ENCODE results near the gene IGFBP4.

Gene IGFBP4

DNA sequence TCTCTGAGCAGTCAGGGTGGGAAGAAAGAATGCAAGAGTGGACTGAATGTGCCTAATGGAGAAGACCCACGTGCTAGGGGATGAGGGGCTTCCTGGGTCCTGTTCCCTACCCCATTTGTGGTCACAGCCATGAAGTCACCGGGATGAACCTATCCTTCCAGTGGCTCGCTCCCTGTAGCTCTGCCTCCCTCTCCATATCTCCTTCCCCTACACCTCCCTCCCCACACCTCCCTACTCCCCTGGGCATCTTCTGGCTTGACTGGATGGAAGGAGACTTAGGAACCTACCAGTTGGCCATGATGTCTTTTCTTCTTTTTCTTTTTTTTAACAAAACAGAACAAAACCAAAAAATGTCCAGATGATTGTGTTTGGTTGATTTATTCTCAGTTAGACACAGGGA is 14.1 kb downstream of the IGFBP4 start:
- DNase-seq: no peak

DNA sequence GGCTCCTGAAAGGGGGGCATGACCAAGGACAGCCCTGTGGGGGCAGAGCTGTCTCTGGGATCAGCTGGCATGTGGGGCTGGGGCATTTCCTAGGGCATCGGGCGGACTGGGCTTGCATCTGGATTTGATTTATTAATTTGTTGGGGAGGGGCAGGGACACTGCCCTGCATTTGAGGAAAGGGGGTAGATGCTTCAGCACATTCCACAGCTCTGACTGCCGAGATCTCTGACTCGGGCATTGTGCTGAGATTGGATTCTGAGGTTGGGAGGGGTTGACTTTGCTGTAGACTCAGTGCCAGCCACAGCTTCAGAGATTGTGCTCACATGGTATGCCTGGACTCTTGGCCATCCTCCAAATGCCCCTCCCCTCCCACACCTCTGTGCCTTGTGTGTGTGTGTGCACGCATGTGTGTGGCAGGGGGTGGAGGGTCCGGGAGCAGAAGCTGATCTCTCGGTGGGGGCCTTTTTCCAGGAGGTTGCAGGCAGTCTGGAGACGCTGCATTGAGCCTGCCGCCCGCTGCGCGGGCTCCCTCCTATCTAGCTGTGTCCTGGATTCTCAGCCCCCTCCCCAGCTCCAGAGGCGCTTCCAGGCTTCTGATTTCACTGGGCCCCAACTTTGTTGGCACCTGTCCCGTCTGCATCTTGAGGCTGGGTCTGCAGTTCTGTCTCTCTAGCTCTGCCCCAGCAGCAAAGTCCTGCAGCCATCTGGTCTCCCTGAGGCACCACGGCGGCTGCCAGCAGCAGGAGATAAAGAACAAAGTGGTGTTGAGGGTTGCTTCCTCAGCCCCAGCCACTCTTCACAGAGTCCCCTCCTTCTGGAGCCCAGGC is 14.9 kb downstream of the IGFBP4 start:
- DNase-seq: no peak

DNA sequence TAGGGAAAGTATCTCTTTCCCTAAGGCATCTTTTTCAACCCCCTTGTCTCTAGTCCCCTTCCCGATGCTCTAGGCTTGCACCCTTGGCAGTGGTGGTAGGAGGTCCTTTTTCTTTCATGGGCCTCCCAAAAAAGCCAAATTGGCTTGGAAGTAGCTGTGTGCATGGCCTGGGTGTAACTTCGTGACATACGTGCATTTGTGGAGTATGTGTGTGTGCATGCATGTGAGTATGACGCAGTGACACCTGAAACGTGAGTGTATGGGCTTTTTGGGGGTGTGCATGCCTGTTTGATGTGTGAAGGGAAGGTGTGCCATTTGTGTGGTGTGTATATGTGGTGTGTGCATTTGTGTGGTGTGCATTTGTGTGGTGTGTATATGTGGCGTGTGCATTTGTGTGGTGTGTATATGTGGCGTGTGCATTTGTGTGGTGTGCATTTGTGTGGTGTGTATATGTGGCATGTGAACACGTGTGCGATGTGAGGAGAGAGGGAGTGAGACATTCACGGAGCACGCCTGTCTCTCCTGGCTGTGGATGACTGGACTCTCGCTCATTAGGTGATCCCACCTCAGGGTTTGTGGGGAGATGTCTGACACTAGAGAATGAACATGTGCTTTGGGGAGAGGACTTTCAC is 15.7 kb downstream of the IGFBP4 start:
- no peak for DNase-seq

DNA sequence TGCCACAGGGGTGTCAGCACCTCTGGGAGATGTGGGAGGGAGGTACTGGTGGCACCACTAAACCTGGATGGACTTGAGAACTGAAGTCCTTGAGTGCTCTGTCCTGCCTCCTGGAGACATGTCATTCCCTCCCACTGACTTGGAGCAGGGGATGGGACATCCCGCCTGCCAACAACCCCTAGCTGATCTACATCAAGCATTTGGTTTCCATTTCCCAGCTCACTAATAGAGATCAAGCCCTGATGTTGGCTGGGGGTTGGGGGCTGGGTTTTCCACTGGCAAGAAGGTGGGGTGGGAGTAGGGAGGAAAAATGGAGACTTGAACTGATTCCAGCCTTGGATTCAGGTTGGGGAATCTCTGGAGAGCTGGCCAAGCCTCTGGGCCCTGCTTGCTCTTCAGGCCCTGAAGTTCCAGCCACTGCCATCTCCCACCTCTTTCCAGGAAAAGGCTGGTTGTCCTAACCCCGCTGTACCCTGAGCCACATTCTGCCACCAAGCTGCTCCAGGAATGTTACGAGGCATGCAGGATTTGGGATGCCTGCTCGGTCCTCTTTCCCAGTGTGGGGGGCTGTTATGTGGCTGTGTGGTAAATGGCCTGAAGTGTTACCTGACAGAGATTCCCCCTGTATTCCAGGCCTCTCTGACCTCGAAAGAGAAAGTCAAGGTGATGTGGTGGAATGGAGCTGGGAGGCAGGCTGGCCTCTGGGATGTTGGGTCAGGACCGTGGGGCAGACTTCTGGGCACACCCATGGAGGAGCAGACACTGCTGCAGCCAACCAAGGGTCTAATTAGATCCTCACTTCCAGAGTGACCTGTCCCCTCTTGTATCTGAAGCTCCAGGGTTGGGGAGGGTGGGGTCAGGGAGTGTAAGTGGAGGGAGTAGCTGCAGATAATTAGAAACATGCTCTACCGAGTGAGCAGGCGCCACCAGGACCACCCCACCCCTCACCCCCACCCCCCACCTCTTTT is 16.7 kb downstream of the IGFBP4 start:
- DNase-seq: no peak

DNA sequence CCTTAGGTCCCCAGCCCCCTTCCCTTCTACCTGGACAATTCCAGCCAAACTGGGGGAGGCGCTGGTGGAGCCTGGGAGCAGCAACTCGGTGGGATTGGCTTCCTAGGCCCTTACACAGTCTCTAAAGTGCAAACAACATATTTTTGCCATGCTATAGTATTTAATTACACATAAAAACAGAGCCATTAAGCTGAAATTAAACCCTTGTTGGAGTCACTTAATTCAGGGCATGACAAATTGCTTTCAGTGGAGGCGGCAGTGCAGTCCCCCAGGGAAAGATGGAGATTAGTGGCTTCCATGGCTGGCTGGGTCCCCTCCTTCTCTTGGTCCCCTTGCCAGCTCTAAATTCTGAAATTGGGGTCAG is 17.3 kb downstream of the IGFBP4 start:
- DNase-seq: no peak

DNA sequence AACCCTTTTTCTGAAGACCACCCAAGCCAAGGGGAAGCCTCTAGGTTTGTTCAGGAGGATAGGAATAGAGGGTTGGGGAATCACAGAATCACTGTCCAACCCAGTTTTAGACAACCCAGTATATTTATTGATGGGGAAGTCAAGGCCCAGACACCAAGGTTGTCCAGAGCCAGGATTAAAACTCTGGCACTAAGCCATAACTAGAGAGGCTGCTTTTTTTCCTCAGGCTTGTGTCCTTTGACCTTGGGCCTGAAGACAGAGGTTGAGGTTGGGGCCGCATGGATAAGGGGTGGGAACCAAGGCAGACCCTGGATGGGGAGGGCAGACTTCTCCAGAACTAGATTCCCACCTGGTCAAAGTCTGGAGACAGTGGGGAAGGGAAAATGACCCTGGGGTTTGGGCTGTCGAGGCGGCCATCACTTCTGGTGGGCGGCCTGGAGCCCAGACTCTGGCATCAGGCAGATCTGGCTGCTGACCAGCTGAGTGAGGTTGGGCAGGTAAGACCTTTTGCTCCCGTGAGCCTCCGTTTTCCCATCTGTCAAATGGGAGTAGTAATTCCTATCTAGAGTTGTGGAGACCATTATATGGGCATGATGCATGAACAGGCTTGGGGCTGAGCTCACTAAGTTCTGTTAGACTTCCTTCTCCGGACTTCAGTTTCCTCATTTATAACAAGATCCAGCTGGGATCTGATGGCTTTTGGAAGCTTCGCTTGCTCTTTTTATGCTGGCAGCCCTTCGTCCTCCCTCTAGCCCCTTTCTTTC is 17.9 kb downstream of the IGFBP4 start:
- DNase-seq: no peak

DNA sequence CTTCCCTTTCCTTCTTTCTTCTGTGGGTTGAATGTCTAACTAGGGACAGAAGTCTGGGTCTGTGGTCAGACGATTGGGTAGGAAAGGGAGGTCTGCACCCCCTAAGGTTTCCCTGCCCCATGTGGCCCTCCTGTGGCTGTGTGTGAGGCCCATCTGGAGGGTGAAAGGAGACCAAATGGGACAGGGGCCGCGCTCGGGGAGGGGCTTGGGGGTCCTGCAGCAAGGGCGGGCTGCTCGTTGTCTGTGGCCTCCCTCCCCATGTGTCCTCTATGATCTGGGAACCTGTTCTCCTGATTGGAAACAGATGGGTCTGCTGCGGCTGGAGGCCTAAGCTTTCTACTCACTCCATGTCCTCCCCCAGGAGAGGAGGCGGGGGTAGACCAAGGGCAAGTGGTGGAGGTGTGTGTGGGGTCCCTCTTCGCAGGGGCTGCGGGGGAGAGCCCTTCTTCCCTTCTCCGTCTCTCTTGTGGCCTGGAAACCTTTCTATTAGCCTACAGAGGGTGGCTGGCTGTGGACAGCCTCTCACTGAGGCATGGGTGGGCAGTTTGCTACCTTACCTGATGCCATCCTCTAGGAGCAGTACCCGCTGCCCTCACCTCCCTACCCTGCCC is 18.6 kb downstream of the IGFBP4 start:
- no peak for DNase-seq

DNA sequence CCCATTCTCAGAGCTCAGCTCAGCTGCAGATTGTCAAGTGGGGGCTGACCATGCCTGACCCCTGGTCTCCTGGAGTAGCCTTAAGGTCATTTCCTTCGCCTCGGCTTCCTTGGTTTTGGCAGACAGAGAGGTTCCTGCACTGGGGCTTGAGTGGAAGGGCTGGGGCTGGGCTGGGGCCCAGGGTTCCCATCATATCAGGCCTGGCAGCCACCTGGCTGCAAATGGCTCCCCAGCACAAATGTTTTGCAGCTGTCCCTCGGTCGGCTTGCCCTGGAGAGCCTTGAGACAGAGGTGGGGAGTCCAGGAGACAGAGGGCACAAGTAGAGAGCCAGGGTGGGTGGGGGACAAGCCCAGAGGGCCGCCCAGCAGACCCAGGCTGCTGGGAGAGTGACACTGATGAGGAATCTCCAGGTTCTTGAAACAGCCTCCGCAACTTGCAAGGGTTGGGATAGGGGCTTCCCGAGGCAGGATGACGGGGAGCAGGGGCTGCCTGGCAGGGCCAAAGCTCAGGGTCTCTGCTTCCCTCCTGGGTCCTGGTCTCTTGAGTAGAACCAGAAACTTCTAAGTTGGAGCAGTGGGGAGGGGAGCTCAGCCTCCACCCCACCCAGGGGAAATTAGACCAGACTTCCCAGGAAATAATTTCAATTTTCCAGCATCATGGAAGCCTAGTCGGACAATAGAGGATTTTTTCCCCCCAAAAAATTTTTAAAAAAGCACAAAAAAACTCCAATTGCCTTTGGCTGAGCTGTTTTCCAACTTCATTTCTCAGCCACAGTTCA is 19.3 kb downstream of the IGFBP4 start:
- no peak for DNase-seq

DNA sequence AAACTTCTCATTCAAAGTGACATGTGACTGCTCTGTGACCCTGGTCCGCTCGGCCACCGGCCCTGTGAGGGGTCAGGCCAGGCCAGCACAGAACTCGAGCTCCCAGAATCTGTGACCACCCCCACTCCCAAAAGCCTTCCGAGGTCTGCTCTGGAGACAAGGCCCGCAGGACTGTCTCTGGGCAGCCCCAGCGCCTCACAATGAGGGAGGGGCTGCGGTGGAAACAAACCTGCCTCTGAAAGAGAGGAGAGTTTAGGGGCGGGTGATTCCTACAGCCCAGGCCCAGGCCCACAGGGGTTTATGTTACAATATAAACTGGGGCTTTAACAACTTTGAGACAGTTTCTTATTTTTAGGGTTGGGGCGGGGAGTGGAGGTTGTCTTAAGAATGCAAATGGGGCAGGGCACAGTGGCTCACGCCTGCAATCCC is 19.9 kb downstream of the IGFBP4 start:
- no peak for DNase-seq

DNA sequence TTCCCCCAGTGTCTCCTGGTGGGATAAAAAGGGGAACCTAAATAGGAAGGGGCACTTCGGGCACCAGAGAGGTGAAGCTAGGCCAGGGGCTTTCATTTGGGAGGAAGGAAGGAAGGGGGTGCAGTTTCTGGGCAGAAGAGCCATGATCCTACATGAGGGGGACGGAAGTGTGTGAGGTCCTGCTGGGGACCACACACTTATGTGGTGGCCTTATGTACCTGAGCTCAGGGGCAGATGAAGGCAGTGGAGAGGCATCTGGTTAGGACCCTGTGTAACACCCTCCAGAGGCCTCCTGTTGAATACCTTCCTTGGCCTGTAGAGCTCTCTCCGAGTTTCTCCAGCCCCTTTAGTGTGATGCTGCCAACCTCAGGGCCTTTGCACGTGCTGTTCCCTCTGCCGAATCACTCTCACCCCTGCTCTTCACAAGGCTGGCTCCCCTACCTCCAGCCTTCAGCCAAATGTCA is 21.2 kb downstream of the IGFBP4 start:
- DNase-seq: no peak

DNA sequence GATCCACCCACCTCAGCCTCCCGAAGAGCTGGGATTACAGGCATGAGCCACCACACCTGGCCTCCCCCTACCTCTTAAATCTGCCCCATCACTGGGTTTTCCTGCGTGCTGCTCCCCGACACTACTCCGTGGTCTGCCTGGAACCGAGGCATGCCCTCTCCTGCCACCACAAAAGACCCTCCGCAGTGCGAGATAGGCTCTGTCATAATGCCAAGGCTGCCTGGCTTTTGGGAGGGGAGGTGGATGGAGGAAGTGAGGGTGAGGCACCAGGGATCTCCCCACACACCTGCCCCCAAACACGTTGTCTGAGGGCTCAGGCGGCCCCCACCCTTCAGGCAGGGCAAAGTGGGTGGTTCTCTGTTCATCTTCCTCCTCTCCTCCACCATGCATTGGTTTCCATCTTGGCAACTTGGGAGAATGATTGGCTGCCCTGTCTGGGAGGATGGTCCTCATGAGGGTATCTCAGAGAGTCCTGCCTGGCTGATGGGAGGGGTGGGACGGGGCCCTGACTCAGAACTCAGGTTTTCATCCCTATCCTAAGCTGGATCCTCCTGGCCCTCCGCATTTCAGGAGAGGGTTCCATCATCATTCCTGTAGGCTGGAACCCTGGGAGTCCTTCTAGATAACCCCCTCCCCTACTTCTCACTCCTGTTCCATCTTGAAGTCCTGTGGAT is 23.2 kb downstream of the IGFBP4 start:
- no peak for DNase-seq

DNA sequence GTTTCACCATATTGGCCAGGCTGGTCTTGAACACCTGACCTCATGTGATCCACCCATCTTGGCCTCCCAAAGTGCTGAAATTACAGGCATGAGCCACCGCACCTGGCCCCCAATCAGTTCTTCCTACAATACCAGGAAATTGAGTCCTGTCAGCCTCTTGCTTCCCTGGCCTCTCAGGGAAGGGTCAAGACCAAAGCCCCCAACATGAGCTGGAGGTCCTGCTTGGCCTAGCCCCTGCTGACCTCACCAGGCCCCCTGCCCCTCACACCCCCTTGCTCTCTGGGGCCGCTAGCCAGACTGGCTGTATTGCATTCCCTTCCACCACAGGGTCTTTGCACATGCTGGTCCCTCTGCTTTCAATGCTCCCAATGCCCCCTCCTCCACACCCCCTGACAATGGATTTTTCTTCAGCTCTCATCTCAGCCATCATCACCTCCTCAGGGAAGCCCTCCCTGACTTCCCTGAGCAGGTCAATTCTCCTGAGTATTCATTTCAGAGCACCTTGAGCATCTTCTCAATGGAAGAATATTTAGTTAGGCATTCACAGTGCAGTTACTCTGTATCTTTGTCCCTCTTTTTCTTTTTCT is 24.1 kb downstream of the IGFBP4 start:
- DNase-seq: no peak

DNA sequence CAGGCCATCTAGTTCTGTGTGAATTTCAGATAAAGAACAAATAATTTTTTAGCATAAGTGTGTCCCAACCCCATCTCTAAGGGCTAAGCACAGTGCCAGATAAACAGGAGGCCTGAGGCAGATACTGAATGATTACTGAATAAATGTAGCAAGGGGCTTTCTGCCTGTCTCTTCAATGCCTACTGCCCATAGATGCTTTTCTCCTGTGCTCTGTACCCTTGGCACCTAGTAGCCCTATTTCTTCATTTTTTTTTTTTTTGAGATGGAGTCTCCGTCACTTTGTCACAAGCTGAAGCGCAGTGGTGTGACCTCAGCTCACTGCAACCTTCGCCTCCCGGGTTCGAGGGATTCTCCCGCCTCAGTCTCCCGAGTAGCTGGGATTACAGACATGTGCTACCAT is 25.3 kb downstream of the IGFBP4 start:
- DNase-seq: no peak

DNA sequence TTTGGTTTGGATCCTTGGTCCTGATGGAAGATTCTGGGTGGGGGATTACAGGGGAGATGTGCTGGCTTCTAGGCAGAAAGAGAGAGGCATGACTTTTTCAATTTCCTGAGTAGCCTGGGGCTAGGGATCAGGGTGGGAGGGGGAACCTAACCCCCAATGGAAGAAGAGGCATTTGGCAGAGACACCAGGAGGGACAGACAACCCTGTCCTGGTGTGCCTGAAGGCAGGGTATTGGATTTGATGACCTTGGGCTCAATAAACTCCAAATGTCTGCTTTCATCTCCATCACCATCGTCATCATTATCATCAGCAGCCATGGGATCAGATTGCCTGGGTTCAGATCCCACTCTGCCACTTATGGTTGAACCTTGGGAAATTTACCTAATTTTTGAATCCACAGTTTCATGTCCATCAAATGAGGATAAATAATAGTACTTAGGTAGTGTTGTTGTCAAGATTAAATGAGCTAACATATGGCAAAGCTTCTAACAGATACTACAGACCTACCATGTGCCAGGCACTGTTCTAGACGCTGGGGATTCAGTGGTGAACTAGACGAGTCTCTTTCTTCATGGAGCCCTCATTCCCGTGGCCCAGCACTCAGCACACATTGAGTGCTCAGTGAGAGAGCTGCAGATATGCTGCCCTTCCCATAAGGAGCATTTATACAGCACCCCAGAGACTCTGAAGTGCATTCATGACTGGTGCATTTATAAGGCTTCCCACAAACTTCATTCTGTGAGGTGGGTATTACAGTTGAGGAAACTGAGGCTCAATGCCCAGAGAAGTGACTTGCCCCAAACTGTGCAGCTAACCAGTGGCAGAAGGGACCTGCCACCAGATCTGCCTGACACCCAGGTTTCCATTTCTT is 26.8 kb downstream of the IGFBP4 start:
- DNase-seq: no peak

DNA sequence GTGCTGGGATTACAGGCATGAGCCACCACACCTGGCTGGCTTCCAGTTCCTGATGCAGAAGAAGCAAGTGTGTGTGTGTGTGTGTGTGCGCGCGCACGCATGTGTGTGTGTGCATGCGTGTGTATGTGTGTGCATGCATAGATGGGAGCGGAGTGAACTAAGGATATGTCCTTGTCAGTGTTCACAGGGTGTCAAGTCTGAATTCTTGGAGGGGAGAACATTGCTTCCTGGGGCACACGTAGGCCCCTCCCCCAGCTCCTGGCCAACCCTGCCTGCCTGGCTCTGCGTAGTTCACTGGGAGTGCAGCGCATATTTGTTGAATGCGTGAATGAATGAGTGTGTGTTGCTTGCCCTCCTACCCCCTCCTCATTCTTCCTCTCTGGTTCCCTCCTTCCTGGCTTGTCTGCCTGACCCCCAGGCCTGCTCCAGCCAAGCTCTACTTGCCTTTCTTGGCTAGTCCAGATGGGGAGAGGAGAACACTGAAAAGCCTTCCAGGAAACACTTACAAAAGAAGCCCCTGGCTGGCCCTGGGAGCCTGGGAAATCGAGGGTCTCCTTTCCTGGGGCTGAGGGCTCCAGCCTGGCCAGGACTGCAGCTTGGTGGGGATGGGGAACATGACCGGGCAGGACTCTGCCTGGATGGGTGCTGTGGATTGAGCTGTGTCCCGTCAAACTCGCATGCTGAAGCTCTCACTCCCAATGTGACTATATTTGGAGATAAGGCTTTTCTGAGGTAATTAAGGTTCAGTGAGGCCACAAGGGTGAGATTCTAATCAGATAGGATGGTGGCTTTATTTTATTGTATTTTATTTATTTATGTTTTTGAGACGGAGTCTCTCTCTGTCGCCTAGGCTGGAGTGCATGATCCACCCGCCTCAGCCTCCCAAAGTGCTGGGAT is 27.9 kb downstream of the IGFBP4 start:
- DNase-seq: no peak

DNA sequence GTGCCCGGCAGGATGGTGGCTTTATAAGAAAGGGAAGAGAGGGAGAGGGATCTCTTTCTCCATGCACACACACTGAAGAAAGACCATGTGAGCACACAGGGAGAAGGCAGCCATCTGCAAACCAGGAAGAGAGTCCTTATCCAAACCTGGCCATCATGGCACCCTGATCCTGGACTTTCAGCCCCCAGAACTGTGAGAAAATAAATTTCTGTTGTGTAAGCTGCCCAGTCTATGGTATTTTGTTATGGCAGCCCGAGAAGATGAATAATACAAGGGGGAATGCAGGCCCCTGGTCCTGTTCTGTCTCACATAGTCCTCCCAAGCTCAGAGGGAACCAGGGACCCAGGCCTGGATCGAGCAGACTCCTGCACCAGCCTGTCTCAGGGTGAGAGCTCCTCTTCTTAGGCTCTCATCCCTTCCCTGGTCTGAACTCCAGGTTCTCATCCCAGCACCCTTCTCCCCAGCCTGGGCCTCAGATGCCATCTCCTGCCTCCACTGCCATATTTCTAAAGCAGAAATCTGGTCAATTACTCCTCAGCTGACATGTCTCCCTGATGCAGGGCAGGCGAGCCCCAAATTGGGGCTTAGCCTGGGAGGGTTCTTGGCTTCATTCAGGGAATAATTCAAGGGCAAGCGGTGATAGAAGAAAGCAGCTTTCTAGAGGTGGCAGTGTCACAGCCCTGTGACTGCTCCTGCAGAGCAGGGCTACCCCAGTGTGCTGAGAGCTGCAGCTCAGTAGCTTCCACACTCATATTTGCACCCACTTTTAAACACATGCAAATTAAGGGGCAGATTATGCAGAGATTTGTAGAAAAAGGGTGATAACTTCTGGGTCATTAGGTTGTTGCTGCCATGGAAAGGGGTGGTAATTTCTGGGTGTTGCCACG is 28.8 kb downstream of the IGFBP4 start:
- DNase-seq: no peak
